Fibroblast of peridontal ligament (primary cell): Measurements from ENCODE around the gene SHISA6.

Experiments
- DNase-seq: peaks from one replicate; pipeline ENCODE4 v3.0.0-alpha.2; 2010; ENCODE audit errors: extremely low read depth

Gene SHISA6

DNA sequence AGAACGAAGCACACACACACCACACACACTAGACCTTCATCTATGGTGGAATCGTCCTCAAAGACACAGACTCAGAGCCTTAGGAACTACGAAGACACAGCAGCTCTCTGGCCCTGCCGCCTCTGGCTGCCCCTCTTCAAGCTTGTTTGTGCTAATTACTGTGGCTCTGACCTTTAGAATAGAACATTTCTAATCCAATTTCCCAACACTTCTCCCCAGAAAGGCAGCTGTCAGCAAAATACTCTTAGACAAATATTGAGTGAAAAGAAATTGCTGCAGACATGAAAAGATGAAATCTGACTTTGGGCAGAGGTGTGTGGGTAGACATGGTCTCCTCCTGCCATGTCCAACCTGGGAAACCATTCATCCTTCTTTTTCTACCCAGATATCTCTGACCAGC, 205.3 kb downstream of the SHISA6 start:
- DNase-seq = no peak

DNA sequence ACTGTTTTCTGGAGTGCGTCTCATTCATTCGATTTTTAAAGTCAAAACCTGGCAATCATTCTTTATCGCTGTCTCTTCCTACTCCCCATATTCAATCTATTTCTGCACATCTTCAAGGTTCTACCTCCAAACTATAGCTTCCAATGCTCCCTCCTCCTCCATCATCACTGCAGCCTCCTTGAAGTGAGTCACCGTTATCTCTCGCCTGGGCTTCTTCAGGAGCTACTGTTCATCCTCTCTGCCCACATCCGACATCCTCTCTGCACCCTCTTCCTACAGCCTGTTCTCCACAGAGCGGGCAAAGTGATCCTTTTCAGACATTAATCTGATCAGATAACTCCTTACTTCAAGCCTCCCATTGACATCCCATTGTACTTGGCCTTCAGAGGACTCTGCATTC, 213.1 kb downstream of the SHISA6 start:
- no peak for DNase-seq

GRCh38 chr17:11458279-11458678, 217.3 kb downstream of the SHISA6 start:
- no peak for DNase-seq

DNA sequence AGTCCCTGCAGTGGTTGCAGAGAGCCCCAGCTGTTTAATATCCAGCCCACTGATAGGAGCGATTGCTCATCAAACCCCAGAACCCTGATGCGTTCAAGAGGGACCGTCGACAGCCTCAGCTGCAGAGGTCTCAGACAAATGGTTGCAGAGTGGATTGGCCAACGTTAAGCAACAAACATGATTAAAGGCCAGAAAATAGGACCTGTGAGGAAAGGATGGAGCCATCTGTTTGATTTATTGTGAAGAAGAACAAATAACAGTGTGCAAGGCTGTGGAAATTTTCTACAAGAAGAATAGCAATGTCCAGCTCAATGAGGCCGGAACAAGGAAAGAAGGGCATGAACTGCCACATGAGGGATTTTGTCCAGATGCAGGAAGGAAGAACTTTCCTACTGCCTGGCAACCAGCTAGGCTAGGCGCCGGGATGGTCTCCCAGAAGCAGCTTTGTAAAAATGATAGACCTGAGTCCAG, 218.9 kb downstream of the SHISA6 start:
- DNase-seq = no peak

- DNase-seq = no peak
Observed at GRCh38 chr17:11461993-11462548, 221.1 kb downstream of the SHISA6 start.

DNA sequence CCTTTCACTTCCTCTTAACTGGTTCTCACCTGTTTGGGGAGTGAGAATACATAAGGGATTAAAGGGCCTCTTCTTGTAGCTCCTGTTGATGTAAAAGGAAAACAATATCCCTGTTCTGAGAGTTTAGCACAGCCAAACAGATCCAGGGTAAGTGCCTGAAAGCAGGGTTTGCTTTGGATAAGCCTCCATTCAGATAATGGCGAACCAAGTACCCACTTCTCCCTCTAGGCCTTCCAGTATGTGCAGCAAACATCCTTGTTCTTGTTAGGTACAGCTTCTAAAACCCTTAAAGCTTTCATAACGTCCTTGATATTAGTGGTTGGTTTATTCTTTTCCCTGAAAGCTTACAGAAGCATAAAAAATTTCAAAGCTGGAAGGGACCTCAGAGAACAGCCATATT, 226.6 kb downstream of the SHISA6 start:
- DNase-seq = no peak

DNA sequence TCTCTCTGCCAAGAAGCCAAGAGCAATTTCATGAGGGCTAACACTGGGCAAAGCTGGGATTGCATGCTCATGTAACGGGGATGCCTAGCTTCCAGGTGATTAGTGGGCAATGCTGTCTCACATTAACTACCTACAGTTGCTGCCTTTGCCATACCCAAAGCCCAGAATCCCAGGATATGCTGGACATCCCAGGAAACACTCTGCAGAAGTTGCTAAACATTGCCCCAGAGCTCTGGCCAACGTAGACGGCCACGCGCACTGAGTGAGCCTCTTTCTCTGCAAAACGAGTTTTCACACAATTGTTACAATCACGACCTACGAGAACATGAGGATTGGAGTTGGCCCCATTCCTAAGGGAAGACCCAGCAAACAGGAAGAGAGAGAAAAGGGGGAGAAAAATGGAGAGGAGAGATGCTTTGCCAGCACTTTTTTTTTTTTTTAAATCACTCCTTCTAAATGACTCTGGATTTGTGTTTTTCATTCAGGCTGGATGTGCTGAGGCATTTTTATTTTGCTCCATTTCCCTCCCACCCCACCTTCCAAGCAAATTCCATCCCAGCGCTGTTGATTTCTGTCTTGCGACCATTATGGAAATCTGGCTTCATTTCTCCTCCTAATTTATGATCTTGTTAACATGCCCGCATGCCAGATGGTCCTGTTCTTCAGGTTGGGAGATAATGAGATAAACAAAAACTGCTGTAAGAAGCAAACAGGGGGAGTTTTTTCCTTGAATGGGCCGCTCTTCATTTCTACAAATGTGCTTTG, 244.5 kb downstream of the SHISA6 start:
- DNase-seq = no peak

GRCh38 chr17:11486101-11486867, 245.3 kb downstream of the SHISA6 start:
- DNase-seq = no peak

GRCh38 chr17:11486868-11487310, 245.9 kb downstream of the SHISA6 start:
- DNase-seq = no peak

GRCh38 chr17:11487469-11487868, 246.5 kb downstream of the SHISA6 start:
- no peak for DNase-seq

- no peak for DNase-seq
Observed at GRCh38 chr17:11488407-11488806, 247.4 kb downstream of the SHISA6 start.

GRCh38 chr17:11490171-11490755, 249.2 kb downstream of the SHISA6 start:
- no peak for DNase-seq

- no peak for DNase-seq
Observed at GRCh38 chr17:11492511-11492910, 251.5 kb downstream of the SHISA6 start.

GRCh38 chr17:11493936-11494335, 252.9 kb downstream of the SHISA6 start:
- DNase-seq = no peak

DNA sequence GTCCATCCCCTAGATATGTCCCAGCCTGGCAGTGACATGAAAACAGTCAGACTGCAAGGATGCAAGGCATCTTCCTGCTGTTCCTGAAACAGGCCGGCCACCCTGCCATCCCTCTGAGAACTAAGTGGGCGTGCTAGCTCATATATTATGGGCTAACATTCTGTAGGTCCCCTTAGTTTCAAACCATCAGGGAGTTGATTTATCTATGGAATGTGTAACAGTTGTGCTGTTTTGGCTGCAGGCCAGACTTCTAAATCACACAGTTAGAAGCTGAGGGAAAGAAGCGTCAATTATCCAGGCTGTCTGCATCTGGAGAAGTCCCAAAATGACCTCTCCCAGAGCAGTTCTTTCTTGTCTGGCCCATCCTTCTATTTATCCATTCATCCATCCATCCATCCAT, 254.6 kb downstream of the SHISA6 start:
- DNase-seq = no peak

DNA sequence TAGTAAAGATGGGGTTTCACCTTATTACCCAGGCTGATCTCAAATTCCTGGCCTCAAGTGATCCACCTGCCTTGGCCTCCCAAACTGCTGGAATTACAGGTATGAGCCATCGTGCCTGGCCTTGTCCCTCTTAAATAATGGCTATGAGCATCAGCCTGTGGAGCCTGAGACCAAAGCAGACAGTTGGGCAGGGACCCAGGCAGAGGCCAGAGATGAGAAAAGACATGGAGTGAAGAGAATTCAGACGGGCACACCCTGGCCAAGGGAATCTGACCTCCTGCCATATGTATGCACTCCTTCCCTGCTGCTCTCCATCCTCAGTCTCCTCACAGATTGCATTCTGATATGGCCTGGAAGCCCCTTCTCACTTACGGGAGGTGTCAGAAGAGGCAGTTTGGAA, 258.9 kb downstream of the SHISA6 start:
- no peak for DNase-seq

DNA sequence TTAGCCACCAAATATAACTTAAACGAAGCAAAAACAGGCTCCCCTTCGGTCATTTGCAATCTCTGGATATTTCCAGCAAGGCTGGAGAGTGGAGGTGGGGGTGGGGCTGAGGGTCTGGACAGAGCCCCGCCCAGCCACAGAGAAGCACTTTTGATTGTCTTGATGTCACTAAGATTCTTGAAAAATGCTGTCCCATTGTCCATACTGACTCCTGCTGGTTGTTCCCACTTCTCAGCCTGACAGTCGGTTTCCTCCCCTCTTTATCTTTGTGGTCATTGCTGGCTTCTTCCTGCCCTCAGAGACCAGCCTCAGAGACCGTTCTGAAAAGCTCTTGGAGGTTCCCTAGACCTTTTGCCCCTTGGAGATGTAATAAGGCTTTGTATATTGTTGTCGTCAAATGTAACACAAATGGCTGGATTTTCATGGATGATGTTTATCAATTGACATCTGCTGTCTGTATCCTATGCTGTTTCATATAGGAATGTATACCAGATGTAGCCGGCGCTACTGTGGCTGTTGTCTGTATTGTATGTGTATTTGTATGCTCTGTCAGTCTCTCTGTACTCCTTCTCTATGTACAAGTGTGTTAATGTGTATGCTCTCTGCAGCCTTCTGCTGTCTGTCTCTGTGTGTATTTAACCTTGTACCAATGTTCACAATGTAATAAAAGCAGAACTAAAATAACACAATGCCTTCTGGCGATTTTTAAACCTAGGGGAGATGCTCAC, 262.5 kb downstream of the SHISA6 start:
- DNase-seq = no peak

DNA sequence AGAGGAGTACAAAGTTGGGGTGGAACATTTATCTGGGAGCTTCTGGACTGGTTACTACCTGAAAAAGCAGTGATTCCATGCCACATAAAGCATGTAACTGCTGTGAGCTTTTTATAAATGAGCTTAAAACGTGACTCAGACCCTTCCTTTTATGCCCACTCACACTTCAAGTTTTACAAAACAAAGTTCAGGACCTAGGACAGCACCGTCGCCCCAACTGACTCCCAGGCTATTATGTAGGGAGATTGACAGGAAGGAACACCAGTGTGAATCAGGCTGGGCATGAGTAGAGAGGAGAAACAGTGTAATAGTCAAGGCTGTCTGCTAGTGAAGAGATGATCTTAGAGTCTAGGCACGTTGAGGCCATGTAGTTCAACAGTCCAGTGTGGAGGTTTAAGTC, 265.6 kb downstream of the SHISA6 start:
- DNase-seq = no peak

DNA sequence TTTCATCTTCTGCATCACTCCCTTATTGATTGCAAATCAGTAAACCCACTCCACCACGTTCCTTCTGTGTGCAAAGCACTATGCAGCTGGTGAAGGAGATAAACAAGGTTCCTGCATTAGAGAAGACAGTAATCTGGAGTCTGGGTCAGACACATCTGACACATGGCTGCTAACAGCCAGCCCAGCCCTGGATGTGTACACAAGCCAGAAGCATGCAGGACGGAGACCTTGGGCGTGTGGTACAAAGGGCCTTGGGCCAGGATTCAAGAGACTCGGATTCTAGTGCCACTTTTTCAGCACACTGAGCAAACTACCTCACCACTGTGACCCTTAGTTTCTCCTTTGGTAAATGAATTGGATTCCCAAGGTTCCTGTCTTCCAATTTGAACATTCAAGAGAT, 270.7 kb downstream of the SHISA6 start:
- DNase-seq = no peak

DNA sequence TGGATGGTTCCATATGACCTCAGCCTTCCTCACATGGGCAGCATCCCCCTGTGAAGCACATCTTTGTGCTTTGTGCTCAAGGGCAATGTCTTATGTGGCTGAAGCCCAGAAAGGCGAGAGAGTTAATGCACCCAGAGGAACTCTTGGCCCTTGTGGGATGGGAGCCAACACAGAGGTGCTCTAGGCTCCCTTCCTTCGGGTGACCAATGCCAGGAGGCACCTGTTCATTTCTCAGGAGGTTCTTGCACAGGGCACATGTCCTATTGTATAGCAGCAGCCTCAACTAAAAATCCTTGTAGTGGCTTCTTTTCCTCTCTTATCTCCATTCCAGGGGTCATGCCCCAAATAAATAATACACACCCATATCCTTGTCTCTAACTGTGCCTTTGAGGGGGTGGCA, 273.6 kb downstream of the SHISA6 start:
- no peak for DNase-seq

DNA sequence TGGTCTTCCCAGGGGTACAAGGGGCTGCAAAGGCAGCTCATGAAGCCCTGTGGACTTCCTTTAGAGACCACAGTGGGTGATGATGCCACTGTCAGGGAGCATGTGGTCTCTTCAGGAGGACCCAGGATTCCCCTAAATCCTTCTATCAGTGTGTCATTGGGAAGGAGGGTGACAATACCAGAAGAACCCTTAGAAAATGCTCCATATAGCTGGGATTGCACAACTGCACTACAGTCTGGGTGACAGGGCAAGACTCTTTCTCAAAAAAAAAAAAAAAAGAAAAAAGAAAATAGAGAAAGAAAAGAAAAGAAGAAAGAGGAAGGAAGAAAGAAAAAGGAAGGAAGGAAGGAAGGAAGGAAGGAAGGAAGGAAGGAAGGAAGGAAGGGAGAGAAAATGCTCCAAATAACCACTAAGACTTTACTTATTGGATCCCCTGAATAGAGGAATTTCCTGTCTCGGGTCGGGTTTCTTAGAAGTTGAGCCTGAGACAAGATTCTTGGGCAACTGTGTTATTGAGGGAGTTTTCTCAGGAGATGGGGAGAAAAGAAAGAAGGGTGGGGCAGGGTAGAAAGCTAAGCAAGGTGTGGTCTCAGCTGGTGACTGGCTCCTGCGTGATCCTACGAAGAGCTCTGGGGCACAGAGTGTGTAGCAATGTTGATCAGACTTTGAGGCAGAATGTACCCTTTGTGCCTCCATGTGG, 274.1 kb downstream of the SHISA6 start:
- DNase-seq = no peak
